Hepatocyte (in vitro differentiated cells): ENCODE results near the gene AOX1.

Source experiments
- CTCF ChIP-seq: fragments of 200-600 bp; sonication (generic); IDR thresholded peaks from 2 replicates; pipeline ENCODE4 v1.5.1; 2016; ENCODE audit warnings: antibody characterized with exemption, mild to moderate bottlenecking; ENCODE audit not compliant: poor library complexity
- EZH2 ChIP-seq: fragments of 200-600 bp; sonication (generic); IDR thresholded peaks from 2 replicates; pipeline ENCODE4 v1.6.1; 2016; ENCODE audit warnings: antibody characterized with exemption, mild to moderate bottlenecking, borderline replicate concordance
- EZH2phosphoT487 ChIP-seq: fragments of 200-600 bp; sonication (generic); IDR thresholded peaks from one replicate; pipeline ENCODE4 v1.6.1; 2018; ENCODE audit warnings: antibody characterized with exemption, mild to moderate bottlenecking, low read depth, moderate library complexity; ENCODE audit not compliant: unreplicated experiment, severe bottlenecking

DNA sequence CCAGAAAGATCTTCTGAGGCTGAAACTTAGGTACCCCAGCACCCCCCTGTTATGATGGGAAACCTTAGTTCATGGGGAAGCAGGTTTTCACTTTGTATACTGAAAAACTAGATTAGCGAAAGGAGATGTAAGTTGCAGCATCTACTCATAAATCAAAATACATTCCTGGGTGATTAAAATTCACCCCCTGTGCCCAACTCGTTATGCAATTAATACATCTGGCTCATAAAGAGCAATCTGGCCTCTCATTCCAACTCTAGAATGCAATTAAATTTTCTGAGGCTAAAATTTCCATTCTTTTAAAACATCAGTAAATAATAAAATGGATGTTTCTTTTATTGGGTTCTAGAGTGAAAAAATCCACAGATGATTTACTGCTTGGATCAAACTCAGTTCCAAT is 115.0 kb downstream of the AOX1 start:
- no peak for TF ChIP-seq CTCF
- TF ChIP-seq EZH2phosphoT487 = no peak
- TF ChIP-seq EZH2 = no peak
